ENCODE data around the gene DOK1.
A peak's percentile ranks its signal among the peaks of the same experiment; 100 is the strongest.

DOK1 gene

DNA sequence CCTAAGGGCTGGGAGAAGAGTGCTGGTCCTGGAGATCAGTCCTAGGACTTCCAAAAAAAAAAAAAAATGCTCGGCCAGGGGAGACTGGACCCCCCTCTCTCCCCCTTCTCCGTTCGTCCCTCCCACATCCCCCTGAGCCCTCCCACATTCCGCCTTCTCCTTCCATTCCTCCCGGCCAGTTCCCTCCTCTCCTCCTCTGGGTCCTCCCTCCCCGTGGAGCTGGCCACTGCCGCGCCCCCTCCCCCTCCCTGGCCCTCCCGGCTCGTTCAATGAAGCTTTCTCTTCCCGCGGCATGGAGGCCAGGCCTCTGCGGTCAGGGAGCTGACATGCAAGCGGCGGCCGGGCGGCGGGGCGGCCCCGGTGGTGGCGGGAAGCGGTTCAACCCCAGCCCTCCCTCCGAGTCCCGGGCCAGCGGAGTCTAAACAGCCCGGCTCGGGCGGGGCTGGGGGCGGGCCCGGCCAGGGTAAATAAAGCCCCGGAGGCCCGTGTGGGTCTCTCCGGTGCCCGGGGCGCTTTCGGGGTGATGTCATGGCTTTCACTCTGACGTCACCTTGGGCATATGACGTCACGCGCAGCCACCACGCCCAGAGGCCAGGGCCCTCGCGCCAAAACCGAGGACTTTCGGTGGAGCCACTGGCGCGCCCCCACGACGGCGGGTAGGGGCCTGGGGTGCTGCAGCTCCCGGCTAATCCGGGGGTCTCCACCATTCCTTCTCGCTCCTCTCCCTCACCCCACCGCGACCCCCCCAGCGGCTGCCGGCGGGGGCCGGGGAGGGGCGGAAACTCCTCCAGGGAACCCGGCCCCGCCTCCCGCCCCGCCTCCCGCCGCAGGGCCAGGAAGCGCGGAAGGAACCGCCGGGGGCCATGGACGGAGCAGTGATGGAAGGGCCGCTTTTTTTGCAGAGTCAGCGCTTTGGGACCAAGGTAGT is at the start of gene DOK1, which contains the start of gene LOXL3:
TSS of gene DOK1 (plus strand) at position 829 of the 928 bp plus-strand sequence. CDS start at position 864, 35 bp downstream.
TSS of gene LOXL3 (minus strand) at position 51 of the 928 bp plus-strand sequence. CDS start 1,308 bp downstream, outside the sequence.
- DNase-seq = peak; percentile 89

DNA sequence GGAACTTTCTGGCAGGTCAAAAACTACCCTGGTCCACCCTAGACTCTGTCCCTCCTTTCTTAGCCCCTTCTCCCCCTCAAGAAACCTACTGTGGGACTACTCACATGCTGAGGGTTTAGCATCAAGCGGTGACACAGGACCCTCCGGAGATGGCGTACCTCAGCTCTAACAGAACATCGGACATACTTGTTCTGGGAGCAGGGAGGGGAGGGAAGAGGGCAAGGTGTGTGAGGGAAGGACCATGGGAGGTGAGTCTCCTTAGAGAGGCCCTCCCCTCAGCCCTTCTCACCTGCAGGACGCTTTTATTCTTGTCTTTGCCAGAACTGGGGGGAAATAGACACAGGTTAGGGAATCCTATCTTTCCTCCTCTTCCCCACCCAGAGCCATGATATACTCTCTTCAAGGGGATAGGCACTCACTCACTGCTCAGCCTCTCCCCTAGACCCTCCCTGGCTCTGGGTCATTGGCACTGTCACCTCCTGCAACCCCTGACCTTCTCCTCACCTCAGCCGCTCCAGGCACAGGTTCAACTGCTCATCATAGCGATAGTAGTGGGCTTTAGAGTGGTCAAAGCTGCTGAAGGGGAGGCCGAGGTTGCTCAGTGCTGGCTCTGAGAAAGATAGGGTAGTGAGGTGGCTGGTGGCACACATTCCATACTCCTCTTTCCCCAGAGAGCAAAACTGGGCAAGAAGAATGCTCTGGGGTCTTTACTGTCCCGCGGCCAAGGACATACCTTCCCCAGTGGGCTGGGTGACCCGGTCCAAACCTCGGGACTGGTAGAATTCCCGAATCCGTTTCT is 48.9 kb upstream of the DOK1 start:
- no peak for DNase-seq

DNA sequence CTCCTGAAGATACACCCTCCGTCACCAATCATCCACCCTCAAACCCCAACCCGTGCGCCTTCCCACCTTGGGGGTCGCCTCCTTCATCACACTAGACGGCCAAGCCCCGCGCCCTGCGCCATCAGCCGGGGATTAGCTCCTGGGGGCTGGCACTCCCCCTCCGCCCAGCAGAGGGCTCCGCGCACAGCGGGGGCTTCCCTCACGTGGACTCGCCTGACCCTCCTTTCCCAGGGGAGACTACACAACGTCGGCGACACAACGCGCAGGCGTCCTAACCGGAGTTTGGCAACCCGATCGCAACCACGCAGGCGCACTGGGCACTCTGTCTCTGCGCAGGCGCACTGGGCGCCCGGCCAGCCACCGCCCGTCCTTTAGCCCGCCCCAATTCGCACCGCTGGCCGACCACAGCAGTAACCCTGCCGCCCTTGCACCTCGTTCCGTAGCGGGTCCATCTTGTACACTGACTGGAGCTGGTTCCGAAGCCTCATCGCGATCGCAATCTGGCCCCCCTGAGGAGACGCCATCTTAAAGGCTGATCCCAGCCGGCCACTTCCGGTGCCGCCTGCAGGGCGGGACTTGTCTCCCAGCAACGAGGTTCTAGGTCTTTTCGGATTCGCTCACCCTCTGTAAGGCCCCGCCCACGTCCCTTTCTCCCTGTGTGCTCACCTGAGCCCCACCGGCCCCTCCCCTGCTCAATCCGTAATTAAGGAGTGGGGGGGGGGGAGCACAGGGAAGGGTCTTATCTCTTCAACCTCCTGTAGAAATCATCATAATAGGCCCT is 47.2 kb upstream of the DOK1 start, which contains the start of gene PCGF1:
TSS of gene PCGF1 (minus strand) at position 551 of the 781 bp plus-strand sequence. CDS start at position 524, 27 bp downstream.
- DNase-seq = peak; percentile 99

DNA sequence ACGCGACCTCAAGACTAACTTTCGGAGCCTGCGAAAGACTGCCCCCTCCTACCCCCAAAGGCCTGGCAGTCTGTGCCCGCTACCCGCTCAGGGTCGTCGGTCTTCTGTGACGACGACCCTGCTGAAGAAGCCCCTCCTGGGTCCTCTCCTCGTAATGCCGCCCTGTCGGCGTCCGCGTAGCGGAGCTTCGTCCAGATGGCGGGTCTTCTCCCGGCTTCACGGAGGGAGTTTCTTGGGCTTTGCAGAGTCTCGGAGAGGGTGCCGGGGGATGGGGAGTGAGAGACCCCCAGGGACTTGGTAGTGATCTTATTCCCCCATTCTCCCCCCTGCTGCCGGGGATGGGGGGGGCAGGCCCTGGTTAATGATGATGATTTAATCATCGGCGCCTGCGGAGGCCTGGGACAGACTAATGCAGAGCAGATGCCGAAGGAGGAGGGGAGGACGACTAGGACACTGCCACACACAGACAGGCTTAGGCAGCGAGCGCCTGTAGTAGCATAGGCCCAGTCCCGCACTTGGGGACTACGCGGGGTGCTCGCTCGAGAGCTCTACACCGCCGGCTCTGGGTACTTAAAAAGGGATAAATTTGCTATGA is 46.5 kb upstream of the DOK1 start:
- DNase-seq = no peak

DNA sequence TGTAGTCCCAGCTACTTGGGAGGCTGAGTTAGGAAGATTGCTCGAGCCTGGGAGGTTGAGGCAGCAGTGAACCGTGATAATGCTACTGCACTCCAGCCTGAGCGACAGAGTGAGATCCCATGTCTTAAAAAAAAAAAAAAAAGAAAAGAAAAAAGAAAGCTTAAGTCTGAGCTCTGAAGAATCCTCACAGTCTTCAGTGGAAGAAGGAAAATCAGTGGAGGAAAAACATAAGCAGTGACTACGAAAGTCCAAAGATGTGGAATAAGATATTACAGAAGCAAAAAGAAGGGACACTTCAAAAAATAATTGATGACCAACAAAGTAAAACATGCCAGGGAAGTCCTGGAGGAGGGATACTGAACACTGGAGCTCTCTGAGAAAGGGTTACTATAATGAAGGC is 44.2 kb upstream of the DOK1 start:
- no peak for DNase-seq

DNA sequence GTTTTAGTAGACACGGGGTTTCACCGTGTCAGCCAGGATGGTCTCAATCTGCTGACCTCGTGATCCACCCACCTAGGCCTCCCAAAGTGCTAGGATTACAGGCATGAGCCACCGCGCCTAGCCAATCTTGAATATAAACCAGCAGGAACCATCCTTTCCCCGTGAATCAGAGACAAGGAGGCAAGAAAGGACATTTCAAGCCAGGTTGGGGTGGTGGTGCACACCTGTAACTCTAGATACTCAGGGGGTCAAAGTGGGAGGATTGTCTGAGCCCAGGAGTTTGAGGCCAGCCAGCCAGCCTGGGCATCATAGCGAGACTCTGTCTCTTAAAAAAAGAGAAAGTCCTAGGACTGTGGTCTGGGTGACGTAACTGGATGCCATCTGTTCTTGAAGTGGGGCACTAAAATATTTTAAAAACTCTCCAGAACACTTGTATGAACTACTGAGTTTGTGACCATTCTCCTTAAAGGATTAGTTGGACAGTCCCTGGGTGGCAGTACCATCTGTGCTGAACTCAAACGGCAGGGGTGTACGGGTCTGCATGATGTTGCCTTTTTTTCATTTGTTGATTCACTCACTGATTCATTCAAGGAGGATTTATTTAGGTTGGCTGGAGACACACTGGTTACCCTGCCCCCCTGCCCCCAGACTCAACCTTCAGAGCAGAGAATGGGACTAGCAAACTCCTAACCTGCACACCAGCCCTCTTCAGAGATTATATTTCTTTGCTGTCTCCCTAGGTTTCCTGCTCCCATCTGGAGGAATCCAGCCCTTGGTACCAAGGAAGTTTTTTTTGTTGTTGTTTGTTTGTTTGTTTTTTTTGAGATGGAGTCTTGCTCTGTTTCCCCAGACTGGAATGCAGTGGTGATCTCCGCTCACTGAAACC is 43.2 kb upstream of the DOK1 start:
- no peak for DNase-seq

DNA sequence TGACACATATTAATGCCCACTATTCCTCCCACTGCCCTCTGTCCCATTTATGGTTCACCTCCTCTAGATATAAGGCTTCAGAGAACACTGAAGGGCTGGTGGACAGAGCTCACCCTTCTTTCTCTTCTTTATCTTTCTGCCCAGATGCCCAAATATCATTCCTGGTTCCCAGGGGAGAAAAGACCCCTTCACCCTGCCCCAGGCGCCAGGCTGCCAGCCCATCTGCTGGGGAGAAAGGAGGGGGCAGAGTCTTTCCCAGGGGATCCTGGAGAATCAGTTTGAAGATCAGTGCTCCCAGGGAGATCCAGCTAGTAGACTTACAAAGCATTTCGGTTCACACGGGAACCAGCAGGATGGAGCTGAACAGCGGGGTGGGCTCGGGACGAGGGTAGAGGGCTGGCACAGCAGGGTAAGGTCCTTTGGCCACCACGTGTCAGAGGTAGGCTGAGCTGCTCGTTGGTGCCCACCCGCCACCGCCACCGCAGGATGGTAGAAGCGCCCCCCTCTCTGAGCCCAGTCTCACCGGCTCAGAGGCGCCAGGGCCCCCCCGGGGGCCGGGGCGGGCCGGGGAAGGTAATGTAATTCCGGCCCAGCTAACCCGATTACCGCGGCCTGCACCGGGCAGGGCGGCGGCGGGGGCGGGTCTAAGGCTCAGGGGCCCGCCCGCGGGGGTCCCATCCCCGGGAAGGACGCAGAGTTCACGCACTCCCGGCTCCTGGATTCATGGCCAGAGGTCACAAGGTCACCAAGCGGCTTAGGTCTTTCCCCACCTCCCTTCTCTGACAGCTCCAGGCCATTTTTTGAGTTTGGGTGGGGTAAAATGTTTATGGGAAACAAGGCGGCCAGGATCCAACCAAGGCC is 41.5 kb upstream of the DOK1 start:
- no peak for DNase-seq

DNA sequence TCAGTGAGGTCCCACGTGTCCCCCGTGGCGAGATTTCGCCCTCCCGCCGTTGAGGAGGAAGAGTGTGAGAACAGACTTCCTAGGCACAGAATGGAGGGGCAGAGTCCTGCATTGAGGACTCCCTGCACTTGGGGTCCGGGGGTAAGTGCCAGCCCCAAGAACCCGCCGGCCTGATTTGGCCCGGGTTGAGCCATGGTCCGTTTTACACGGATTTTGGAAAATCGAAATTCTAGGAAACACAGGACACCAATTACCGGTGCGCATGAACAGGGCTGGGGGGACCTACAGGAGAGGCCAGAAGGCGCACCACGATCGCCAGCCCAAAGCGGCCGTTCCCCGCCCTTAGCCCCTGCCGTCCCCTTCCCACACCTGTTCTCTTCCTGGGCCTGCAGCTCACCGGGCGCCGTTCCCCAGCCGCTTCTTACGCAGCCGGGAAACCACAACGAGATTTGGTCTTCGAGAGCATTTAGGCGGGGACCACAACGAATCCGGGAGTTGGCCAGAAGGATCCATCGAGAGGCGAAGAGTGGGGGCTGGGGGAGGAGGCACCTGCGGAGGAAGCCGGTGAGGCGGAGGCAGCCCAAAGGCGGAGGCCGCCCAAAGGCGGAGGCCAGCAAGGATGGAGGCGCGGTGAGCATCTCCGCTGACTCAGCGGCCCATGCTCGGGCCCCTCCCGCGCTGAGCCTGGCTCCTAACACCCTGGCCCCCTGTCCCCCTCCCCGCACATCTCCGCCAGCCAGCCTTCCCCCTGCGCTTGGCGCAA is 40.7 kb upstream of the DOK1 start:
- DNase-seq = no peak

DNA sequence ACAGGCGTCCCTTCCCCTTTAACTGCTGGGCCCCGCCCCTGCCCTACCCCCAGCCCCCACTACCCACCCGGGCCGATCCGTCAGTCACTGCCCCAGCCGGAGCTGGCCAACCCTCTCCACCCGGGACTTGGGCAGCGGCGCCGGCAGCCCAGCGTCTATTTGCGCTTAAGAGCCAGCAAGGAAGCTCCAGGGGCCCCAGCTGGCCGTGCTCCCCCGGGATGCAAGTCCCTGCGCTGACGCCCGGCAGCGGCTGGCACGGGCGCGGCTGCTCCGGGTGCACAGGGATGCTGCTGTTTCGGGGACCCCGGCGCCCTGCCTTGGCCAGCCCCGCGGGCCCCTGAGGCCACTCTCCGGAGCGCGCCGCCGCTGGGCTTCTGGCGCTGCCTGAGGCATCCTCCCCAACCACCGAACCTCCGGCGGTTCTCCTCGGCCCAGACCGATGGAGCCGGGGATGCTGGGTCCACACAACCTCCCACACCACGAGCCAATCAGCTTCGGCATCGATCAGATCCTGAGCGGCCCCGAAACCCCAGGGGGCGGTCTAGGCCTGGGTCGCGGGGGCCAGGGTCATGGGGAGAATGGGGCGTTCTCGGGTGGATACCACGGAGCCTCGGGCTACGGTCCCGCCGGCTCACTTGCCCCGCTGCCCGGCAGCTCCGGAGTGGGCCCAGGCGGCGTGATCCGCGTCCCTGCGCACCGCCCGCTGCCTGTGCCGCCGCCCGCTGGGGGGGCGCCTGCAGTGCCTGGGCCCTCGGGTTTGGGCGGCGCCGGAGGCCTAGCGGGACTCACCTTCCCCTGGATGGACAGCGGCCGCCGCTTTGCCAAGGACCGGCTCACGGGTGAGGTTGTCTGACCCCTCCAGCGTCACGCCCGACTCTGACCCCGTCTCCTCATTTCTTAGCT is 39.9 kb upstream of the DOK1 start, which contains the start of gene TLX2:
TSS of gene TLX2 (plus strand) at position 83 of the 903 bp plus-strand sequence. CDS start at position 440, 357 bp downstream.
- DNase-seq = no peak

DNA sequence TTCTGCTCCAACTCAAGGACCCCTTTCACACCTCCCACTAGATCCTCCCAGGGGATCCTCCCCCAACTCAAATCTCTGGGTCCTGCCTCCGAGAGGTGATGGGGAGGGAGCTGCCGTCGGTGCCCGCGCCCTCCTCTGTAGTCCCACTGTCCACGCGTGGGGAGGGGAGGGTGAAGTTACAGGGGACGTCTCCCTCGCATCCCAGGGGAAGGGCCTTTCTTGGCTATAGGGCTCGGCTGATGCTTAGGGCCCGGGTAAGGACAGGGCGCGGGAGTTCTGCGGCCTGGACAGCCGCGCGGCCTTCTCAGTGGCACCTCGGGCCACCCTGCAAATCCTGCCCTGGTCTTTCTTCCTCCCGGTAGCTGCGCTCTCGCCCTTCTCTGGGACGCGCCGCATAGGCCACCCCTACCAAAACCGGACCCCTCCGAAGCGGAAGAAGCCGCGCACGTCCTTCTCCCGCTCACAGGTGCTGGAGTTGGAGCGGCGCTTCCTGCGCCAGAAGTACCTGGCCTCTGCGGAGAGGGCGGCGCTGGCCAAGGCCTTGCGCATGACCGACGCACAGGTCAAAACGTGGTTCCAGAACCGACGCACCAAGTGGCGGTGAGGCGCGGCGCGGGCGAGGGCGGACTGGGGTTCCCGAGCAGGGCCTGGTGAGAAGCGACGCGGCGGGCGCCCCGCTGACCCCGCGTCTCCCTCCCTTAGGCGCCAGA is 39.1 kb upstream of the DOK1 start:
- DNase-seq = no peak

DNA sequence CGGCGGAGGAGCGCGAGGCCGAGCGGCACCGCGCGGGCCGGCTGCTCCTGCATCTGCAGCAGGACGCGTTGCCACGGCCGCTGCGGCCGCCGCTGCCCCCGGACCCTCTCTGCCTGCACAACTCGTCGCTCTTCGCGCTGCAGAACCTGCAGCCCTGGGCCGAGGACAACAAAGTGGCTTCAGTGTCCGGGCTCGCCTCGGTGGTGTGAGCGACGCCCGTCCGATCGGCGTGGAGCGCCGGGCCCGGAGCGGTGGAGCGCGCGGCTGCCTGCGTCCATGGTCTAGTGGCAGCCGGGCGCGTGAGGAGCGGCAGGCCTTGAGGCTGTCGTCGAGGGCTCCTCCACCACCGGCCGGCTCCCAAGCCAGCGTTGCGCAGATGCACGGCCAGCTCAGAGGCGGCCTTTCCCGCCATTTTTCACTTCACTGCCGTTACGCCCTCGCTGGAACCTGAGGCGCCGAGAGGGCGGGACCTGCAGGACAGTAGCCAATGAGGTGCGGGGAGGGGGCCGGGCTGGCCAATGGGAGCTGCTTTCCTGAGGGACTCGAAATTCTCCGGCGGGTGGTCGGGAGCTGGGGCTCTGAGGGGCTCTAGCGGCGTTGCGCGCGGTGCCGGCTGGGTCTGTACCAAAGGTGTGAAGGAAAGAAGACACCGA is 38.4 kb upstream of the DOK1 start:
- peak; percentile 61 for DNase-seq

DNA sequence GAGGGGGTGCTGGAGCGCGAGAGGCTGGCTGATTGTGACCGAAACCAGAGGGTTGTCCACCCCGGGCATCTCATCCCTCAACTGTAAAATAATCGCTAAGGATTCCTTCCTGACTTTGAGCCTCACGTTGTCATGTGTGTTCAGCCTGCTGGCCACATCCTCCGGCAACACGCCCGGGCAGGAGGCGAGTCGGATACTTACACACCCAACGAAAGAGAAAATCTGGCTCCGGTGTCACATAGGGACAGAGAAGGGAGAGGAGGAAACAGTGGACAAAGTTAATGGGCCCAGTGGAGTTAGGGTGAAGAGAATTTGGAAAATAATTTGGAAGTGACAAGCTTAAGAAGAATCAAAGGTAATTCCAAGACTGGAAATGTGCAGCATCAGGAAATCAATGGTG is 37.9 kb upstream of the DOK1 start:
- DNase-seq = no peak

DNA sequence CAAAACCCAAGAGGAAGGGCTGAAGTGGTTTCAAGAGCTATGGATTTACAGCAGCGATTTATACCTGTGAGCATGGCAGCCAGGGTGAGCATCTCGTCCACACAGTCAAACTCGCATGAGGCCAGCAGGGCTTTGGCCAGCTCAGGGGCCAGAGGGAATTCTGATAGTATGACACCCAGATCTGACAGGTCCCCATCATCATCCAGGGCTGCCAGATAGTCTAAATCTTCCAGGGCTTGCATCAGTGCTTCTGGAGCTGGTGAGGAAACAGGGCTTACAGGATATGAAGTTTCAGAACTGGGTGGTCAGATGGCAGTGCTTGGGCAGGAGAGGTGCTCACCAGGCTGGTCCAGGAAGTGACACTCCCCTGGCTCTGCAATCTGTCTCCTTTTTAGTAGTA is 32.0 kb upstream of the DOK1 start:
- DNase-seq = no peak

DNA sequence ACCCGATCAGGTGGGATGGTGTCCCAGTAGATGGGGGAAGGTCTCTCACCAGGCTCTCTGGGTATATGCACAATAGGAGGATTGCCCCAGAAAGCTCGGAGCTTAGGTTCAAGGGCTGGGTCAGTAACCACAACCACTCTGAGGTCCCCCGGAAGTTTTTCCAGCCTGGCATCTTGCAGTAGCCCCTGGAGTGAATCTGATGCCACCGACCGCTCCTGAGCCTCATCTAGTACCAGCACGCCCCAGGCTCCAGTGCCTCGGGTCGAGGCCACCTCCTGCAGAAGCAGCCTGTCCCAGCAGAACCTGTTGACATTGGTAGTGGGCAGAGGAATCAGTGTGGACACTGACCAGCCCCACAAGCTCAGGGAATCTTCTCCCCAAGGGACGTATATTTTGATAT is 30.5 kb upstream of the DOK1 start:
- no peak for DNase-seq

DNA sequence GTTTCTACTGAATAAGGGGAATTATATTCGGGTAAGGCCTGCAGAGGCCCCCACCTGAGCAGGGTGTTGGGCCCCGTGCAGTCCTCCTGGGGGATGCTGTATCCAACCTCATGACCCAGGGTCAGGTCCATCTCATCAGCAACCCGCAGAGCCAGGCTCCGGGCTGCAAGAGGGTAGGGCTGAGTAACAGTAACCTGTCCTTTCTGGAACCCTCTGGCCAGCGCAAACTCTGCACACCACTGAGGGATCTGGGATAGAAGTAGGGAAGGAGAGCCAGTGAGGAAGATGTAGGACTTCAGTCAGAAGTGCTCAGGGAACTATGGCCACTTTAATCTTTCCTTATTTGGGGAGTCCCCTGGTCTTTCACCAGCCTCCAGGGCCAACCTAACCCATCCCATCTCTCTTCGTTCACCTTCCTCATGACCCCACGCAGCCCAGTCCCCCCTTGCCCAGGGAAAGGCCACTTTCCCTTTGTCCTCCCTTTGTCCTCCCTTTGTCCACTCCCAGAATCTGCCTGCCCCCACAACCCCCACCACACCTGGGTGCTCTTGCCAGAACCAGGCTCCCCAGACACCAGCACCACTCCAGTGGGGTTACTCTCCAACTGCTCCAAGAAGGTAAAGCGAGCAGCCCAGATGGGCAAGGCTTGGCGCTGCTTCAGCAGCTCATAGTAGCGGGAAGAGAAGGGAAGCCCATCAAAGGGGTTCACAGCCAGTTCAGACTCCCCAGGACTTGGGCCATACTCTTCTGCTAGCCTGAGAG is 29.4 kb upstream of the DOK1 start:
- no peak for DNase-seq

Data from inflammatory macrophage treated with lipopolysaccharide for 4 hours (primary cell).